ENCODE data around the gene TEX51.

Gene TEX51

GRCh38 chr2:126945118-126945517 lies 46.4 kb downstream of the TEX51 start:
- H3K4me1 ChIP-seq (ENCODE audit: insufficient read depth, low read length) = no peaks in the 10 kb centered on the region
- H3K9ac ChIP-seq (ENCODE audit: low read length) = no peak overlapping the region
- no peaks in the 10 kb centered on the region for H3K36me3 ChIP-seq (ENCODE audit: insufficient read depth, low read length)
- H3K9me3 ChIP-seq (ENCODE audit: low read length) = no peaks in the 10 kb centered on the region
- H3K4me3 ChIP-seq (ENCODE audit: low read depth in 1 of 2, low read length in 2 of 2) = no peak overlapping the region
- no peak overlapping the region for H3K27ac ChIP-seq (ENCODE audit: low read depth, low read length)
- no peaks in the 10 kb centered on the region for H3K27me3 ChIP-seq (ENCODE audit: control insufficient read depth in 1 of 2, insufficient read depth in 2 of 2, low read length in 2 of 2)

GRCh38 chr2:126946318-126947102 lies 47.8 kb downstream of the TEX51 start:
- Histone ChIP-seq H3K27me3 (ENCODE audit: control insufficient read depth in 1 of 2, insufficient read depth in 2 of 2, low read length in 2 of 2) (no peaks in the 10 kb centered on the region), H3K4me1 (ENCODE audit: insufficient read depth, low read length) (no peaks in the 10 kb centered on the region)

GRCh38 chr2:126947103-126947429 lies 48.4 kb downstream of the TEX51 start:
- Histone ChIP-seq H3K27ac (ENCODE audit: low read depth, low read length) (no peak overlapping the region), H3K9me3 (ENCODE audit: low read length) (no peaks in the 10 kb centered on the region), H3K4me3 (ENCODE audit: low read depth in 1 of 2, low read length in 2 of 2) (no peak overlapping the region), H3K9ac (ENCODE audit: low read length) (no peak overlapping the region), H3K27me3 (ENCODE audit: control insufficient read depth in 1 of 2, insufficient read depth in 2 of 2, low read length in 2 of 2) (no peaks in the 10 kb centered on the region), H3K36me3 (ENCODE audit: insufficient read depth, low read length) (no peaks in the 10 kb centered on the region), H3K4me1 (ENCODE audit: insufficient read depth, low read length) (no peaks in the 10 kb centered on the region)

More at GRCh38 chr2:126946318-126947102, 47.8 kb downstream of the TEX51 start:
- no peak overlapping the region for H3K27ac ChIP-seq (ENCODE audit: low read depth, low read length)
- H3K36me3 ChIP-seq (ENCODE audit: insufficient read depth, low read length) = no peaks in the 10 kb centered on the region
- no peak overlapping the region for H3K4me3 ChIP-seq (ENCODE audit: low read depth in 1 of 2, low read length in 2 of 2)
- no peaks in the 10 kb centered on the region for H3K9me3 ChIP-seq (ENCODE audit: low read length)
- no peak overlapping the region for H3K9ac ChIP-seq (ENCODE audit: low read length)

- Histone ChIP-seq H3K4me3 (ENCODE audit: low read depth in 1 of 2, low read length in 2 of 2) (no peak overlapping the region), H3K27ac (ENCODE audit: low read depth, low read length) (no peak overlapping the region), H3K36me3 (ENCODE audit: insufficient read depth, low read length) (no peaks in the 10 kb centered on the region), H3K27me3 (ENCODE audit: control insufficient read depth in 1 of 2, insufficient read depth in 2 of 2, low read length in 2 of 2) (peaks cover 0 to under 1% of the 10 kb centered on the region in 2 donors), H3K4me1 (ENCODE audit: insufficient read depth, low read length) (no peaks in the 10 kb centered on the region), H3K9me3 (ENCODE audit: low read length) (no peaks in the 10 kb centered on the region), H3K9ac (ENCODE audit: low read length) (no peak overlapping the region)
These were observed 51.1 kb downstream of the TEX51 start for GRCh38 chr2:126949775-126950174.

- H3K4me3 ChIP-seq (ENCODE audit: low read depth in 1 of 2, low read length in 2 of 2) = no peak overlapping the region
- no peak overlapping the region for H3K9ac ChIP-seq (ENCODE audit: low read length)
- no peaks in the 10 kb centered on the region for H3K36me3 ChIP-seq (ENCODE audit: insufficient read depth, low read length)
- no peaks in the 10 kb centered on the region for H3K9me3 ChIP-seq (ENCODE audit: low read length)
- no peaks in the 10 kb centered on the region for H3K4me1 ChIP-seq (ENCODE audit: insufficient read depth, low read length)
- H3K27me3 ChIP-seq (ENCODE audit: control insufficient read depth in 1 of 2, insufficient read depth in 2 of 2, low read length in 2 of 2) = peaks cover 0 to 4% of the 10 kb centered on the region in 2 donors
- H3K27ac ChIP-seq (ENCODE audit: low read depth, low read length) = no peak overlapping the region
These were observed 51.8 kb downstream of the TEX51 start for GRCh38 chr2:126950504-126950903.
